ENCODE measurements around the gene PLAAT2.
A peak's percentile ranks its signal among the peaks of the same experiment; 100 is the strongest.
"Not testable (repeated sequence)": the region's sequence is repeated elsewhere in the genome, so short reads cannot be mapped to it uniquely, and the experiment has no call there.

The PLAAT2 gene

GRCh38 chr11:63608353-63609345, 45.5 kb upstream of the PLAAT2 start:
- Histone ChIP-seq H3K9me3 (ENCODE audit: insufficient read depth, low read length, severe bottlenecking) (no peaks in the 10 kb centered on the region), H3K36me3 (ENCODE audit: insufficient read depth, low read length) (no peaks in the 10 kb centered on the region), H3K4me2 (ENCODE audit: insufficient read depth, low read length) (no peak overlapping the region), H3K27ac (ENCODE audit: low read length) (no peak overlapping the region), H4K20me1 (ENCODE audit: insufficient read depth, low read length) (no peaks in the 10 kb centered on the region), H2AFZ (ENCODE audit: low read depth, low read length) (no peak overlapping the region), H3K4me3 (ENCODE audit: low read depth in 1 of 2, low read length in 2 of 2) (no peak overlapping the region), H3K79me2 (ENCODE audit: insufficient read depth, low read length) (no peaks in the 10 kb centered on the region), H3K27me3 (ENCODE audit: insufficient read depth, low read length, poor library complexity) (no peaks in the 10 kb centered on the region), H3K9ac (ENCODE audit: low read depth, low read length) (no peak overlapping the region), H3K4me1 (ENCODE audit: insufficient read depth, low read length) (no peaks in the 10 kb centered on the region)
- no peak for TF ChIP-seq EZH2 (IDR thresholded peaks at IDR 0.05; ENCODE audit: borderline replicate concordance, low read depth, low read length, severe bottlenecking)
- TF ChIP-seq CTCF (IDR thresholded peaks at IDR 0.05; ENCODE audit: borderline replicate concordance, extremely low read depth, low read length, poor library complexity, severe bottlenecking) = no peak
- ATAC-seq (ENCODE audit: insufficient read depth, low read depth) = no peak
- DNase-seq = no peak

GRCh38 chr11:63603180-63603518, 40.0 kb upstream of the PLAAT2 start:
- H3K36me3 ChIP-seq (ENCODE audit: insufficient read depth, low read length) = no peaks in the 10 kb centered on the region
- H3K9ac ChIP-seq (ENCODE audit: low read depth, low read length) = no peak overlapping the region
- H3K79me2 ChIP-seq (ENCODE audit: insufficient read depth, low read length) = no peaks in the 10 kb centered on the region

GRCh38 chr11:63602290-63603179, 39.4 kb upstream of the PLAAT2 start:
- not testable (repeated sequence) for H3K36me3 ChIP-seq (ENCODE audit: insufficient read depth, low read length); H3K4me1 ChIP-seq (ENCODE audit: insufficient read depth, low read length); DNase-seq; H3K27me3 ChIP-seq (ENCODE audit: insufficient read depth, low read length, poor library complexity); H3K9me3 ChIP-seq (ENCODE audit: insufficient read depth, low read length, severe bottlenecking); H3K4me3 ChIP-seq (ENCODE audit: low read depth in 1 of 2, low read length in 2 of 2); H4K20me1 ChIP-seq (ENCODE audit: insufficient read depth, low read length); H2AFZ ChIP-seq (ENCODE audit: low read depth, low read length); H3K27ac ChIP-seq (ENCODE audit: low read length); H3K4me2 ChIP-seq (ENCODE audit: insufficient read depth, low read length); H3K9ac ChIP-seq (ENCODE audit: low read depth, low read length); ATAC-seq (ENCODE audit: insufficient read depth, low read depth); H3K79me2 ChIP-seq (ENCODE audit: insufficient read depth, low read length)

More at GRCh38 chr11:63603180-63603518, 40.0 kb upstream of the PLAAT2 start:
- no peak for TF ChIP-seq CTCF (IDR thresholded peaks at IDR 0.05; ENCODE audit: borderline replicate concordance, extremely low read depth, low read length, poor library complexity, severe bottlenecking)
- Histone ChIP-seq H4K20me1 (ENCODE audit: insufficient read depth, low read length) (no peaks in the 10 kb centered on the region), H3K27me3 (ENCODE audit: insufficient read depth, low read length, poor library complexity) (no peaks in the 10 kb centered on the region), H3K9me3 (ENCODE audit: insufficient read depth, low read length, severe bottlenecking) (no peaks in the 10 kb centered on the region), H3K4me3 (ENCODE audit: low read depth in 1 of 2, low read length in 2 of 2) (no peak overlapping the region), H3K27ac (ENCODE audit: low read length) (no peak overlapping the region), H3K4me2 (ENCODE audit: insufficient read depth, low read length) (no peak overlapping the region), H3K4me1 (ENCODE audit: insufficient read depth, low read length) (no peaks in the 10 kb centered on the region), H2AFZ (ENCODE audit: low read depth, low read length) (peak overlapping the region; percentile 38; the same call in 1 of the 2 replicates)
- DNase-seq = no peak
- ATAC-seq (ENCODE audit: insufficient read depth, low read depth) = no peak

Measured in DND-41 (cell line).